GM12892 (cell line): ENCODE data around the gene SLC6A6.

Experiments
- POLR2A ChIP-seq: IDR thresholded peaks from 2 replicates; pipeline ENCODE4 v1.6.1; 2011; ENCODE audit warnings: low read depth, low read length, control low read depth
- POLR2AphosphoS5 ChIP-seq: IDR thresholded peaks from 2 replicates; pipeline ENCODE4 v1.6.1; 2011; ENCODE audit warnings: low read depth, low read length, control low read depth
- TAF1 ChIP-seq: IDR thresholded peaks from 2 replicates; pipeline ENCODE4 v1.6.1; 2011; ENCODE audit warnings: low read depth, mild to moderate bottlenecking, control low read depth, low read length, borderline replicate concordance

- TF ChIP-seq POLR2A (no peak), POLR2AphosphoS5 (no peak), TAF1 (no peak)
Measured at GRCh38 chr3:14444380-14444779, 42.0 kb downstream of the SLC6A6 start.
